AG08396 (cell line): ENCODE measurements around the gene CA7.
"Not testable (repeated sequence)": the region's sequence is repeated elsewhere in the genome, so short reads cannot be mapped to it uniquely, and the experiment has no call there.

Experiments
- DNase-seq: peaks from one replicate; pipeline ENCODE4 v3.0.0; 2012; ENCODE audit warnings: low spot score, mixed read lengths

CA7 gene

GRCh38 chr16:66873685-66874055 is 29.5 kb downstream of the CA7 start:
- no peak for DNase-seq

GRCh38 chr16:66874079-66874775 is 30.0 kb downstream of the CA7 start:
- DNase-seq, result no peak

- DNase-seq, result no peak
Measured at GRCh38 chr16:66878067-66878466, 33.9 kb downstream of the CA7 start.

- peak; percentile 95 for DNase-seq
Measured at GRCh38 chr16:66880288-66881013, 36.2 kb downstream of the CA7 start, which contains the start of gene PDP2. Gene PDP2 (plus strand): TSS chr16:66880515. CDS start chr16:66884285, 3,770 bp downstream.

- no peak for DNase-seq
Measured at GRCh38 chr16:66881014-66881417, 36.8 kb downstream of the CA7 start.

GRCh38 chr16:66881560-66881959 is 37.3 kb downstream of the CA7 start:
- DNase-seq, result no peak

- no peak for DNase-seq
Measured at GRCh38 chr16:66881964-66882508, 37.8 kb downstream of the CA7 start.

GRCh38 chr16:66882702-66883101 is 38.5 kb downstream of the CA7 start:
- no peak for DNase-seq

GRCh38 chr16:66885491-66885890 is 41.3 kb downstream of the CA7 start:
- DNase-seq, result no peak

GRCh38 chr16:66886321-66886720 is 42.1 kb downstream of the CA7 start:
- no peak for DNase-seq

- DNase-seq, result no peak
Measured at GRCh38 chr16:66886914-66887313, 42.7 kb downstream of the CA7 start.

- DNase-seq, result no peak
Measured at GRCh38 chr16:66888647-66889615, 44.7 kb downstream of the CA7 start.

GRCh38 chr16:66889622-66890021 is 45.4 kb downstream of the CA7 start:
- no peak for DNase-seq

- no peak for DNase-seq
Measured at GRCh38 chr16:66890799-66891198, 46.6 kb downstream of the CA7 start.

- no peak for DNase-seq
Measured at GRCh38 chr16:66891360-66891759, 47.1 kb downstream of the CA7 start.

- DNase-seq, result no peak
Measured at GRCh38 chr16:66891797-66892196, 47.6 kb downstream of the CA7 start.

GRCh38 chr16:66894055-66894454 is 49.8 kb downstream of the CA7 start:
- no peak for DNase-seq

GRCh38 chr16:66894948-66895688 is 50.9 kb downstream of the CA7 start:
- DNase-seq, result peak; percentile 74

GRCh38 chr16:66895689-66895979 is 51.4 kb downstream of the CA7 start:
- no peak for DNase-seq

GRCh38 chr16:66895999-66896398 is 51.8 kb downstream of the CA7 start:
- DNase-seq, result no peak

- DNase-seq, result not testable (repeated sequence)
Measured at GRCh38 chr16:66896682-66897081, 52.5 kb downstream of the CA7 start.

GRCh38 chr16:66898207-66898606 is 54.0 kb downstream of the CA7 start:
- DNase-seq, result no peak
